Measurements from ENCODE around the gene VPS26A.

- TF ChIP-seq EZH2 (IDR thresholded peaks at IDR 0.05; ENCODE audit: borderline replicate concordance, low read depth, low read length, severe bottlenecking) (no peak), CTCF (IDR thresholded peaks at IDR 0.05; ENCODE audit: borderline replicate concordance, extremely low read depth, low read length, poor library complexity, severe bottlenecking) (no peak)
Observed at GRCh38 chr10:69091143-69091651, 32.8 kb upstream of the VPS26A start.

Measured in DND-41 (cell line).